ENCODE data around the gene SPRN.
"Not testable (repeated sequence)": the region's sequence is repeated elsewhere in the genome, so short reads cannot be mapped to it uniquely, and the experiment has no call there.

The SPRN gene

GRCh38 chr10:133405272-133405671, 19.2 kb downstream of the SPRN start:
- no peak for DNase-seq

- DNase-seq, result no peak
Measured at GRCh38 chr10:133403784-133404183, 20.6 kb downstream of the SPRN start.

- no peak for DNase-seq
Measured at GRCh38 chr10:133403359-133403758, 21.1 kb downstream of the SPRN start.

GRCh38 chr10:133401981-133402725, 22.3 kb downstream of the SPRN start:
- no peak for DNase-seq

GRCh38 chr10:133401500-133401899, 22.9 kb downstream of the SPRN start:
- no peak for DNase-seq

GRCh38 chr10:133400624-133401424, 23.6 kb downstream of the SPRN start:
- DNase-seq, result peak in 1 of 5 experiments; percentile 40

- no peak for DNase-seq
Measured at GRCh38 chr10:133399123-133399601, 25.3 kb downstream of the SPRN start.

DNA sequence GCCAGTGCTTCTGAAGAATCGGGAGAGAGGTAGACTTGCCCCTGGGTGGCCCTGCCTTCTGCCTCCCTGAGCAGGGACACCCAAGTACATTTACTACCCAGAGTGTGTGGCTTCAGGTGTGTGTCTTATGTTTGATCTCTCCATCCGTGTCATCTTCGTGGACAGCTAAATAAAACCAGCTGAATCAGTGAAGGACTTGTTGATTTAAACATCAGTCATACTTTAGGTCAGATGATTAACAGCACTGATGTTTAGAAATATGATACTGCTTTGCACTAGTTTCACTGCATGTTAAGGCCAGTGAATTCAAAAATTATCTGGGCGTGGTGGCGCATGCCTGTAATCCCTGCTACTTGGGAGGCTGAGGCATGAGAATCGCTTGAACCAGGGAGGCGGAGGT, 26.5 kb downstream of the SPRN start:
- DNase-seq, result no peak

DNA sequence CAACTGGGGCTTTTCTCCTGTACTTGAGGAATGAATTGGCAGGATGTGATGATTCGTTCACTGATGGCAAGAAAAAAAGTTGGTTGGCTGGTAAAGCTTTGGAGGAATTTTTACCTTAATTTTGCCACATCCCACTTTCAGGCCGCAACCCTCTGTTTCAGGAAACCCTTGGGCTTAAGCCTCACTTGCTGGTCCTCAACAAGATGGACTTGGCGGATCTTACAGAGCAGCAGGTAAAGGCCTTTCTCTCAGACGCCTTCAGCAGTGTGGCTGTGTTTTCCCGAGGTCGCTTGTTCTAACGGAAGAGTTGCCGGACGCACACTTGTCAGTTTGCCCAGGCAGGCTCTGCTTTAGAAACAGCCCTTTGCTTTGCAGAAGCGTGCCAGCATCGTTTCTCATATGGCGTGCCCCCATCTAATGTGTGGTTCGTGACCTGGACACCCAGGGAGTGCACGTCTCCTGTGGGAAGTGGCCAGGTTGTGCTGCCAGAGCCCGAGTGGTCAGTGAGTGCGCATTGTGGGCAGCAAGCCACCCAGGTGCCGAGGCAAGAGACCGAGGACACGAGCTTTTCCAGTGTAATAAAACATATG, 28.3 kb downstream of the SPRN start:
- DNase-seq, result no peak

GRCh38 chr10:133394801-133395221, 29.6 kb downstream of the SPRN start:
- DNase-seq, result no peak

DNA sequence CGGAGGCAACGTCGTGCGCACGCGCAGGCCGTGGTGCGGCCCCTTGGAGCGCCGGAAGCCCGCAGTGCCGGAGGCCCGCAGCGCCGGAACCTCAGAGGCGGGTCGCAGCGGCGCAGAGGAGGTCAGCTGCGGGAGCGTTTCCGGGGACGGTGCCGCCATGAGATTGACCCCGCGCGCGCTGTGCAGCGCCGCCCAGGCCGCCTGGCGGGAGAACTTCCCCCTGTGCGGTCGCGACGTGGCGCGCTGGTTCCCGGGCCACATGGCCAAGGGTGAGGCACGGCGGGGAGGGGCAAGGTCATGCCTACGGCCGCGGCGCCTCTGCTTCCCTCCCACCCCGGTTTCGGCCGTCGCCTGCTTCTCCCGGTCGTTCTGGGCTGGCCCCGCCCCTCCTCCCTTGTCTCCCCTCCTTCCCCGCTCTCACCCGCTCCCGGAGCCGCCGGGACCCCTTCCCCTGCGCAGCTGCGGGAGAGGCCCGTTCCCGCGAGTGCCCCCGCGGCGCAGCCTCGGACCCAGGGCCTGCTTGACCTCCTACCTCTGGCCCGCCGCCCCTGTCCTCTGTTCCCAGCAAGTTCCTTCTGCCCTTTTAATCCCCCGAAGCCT, 30.3 kb downstream of the SPRN start, which contains the start of gene MTG1:
Gene MTG1 (plus strand): TSS at position 94 of the 600 bp plus-strand sequence. CDS start 64 bp downstream, at position 158.
- DNase-seq, result peak; percentile 87 to 92 (median 91)

- no peak for DNase-seq
Measured at GRCh38 chr10:133393401-133394063, 30.9 kb downstream of the SPRN start.

GRCh38 chr10:133391761-133392518, 32.5 kb downstream of the SPRN start:
- no peak for DNase-seq

- no peak for DNase-seq
Measured at GRCh38 chr10:133391249-133391635, 33.2 kb downstream of the SPRN start.

DNA sequence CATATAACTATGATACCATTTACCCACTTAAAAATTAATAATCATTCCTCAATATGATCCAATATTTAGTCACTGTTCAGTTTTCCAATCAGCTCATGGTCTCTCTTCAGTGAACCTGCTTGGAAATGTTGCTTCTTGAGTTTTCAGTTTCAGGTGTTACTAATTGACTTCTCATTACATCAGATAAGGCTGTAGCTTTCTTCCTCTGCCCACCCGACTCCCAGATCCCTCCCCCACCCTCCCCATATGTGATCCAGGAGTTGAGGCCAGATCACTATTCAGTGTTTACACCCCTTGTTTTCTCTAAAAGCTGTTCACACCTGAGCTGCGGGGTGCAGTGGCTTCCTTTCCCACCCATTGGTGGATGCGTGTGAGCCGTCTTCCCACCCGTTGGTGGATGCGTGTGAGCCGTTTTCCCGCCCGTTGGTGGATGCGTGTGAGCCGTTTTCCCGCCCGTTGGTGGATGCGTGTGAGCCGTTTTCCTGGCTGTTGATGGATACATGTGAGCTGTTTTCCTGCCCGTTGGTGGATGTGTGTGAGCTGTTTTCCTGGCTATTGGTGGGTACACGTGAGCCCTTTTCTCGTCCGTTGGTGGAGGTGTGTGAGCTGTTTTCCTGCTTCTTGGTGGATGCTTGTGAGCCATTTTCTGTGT, 33.7 kb downstream of the SPRN start:
- no peak for DNase-seq

- peak in 3 of 5 experiments; percentile 15 to 89 (median 49) for DNase-seq
Measured at GRCh38 chr10:133388973-133389818, 35.2 kb downstream of the SPRN start.

DNA sequence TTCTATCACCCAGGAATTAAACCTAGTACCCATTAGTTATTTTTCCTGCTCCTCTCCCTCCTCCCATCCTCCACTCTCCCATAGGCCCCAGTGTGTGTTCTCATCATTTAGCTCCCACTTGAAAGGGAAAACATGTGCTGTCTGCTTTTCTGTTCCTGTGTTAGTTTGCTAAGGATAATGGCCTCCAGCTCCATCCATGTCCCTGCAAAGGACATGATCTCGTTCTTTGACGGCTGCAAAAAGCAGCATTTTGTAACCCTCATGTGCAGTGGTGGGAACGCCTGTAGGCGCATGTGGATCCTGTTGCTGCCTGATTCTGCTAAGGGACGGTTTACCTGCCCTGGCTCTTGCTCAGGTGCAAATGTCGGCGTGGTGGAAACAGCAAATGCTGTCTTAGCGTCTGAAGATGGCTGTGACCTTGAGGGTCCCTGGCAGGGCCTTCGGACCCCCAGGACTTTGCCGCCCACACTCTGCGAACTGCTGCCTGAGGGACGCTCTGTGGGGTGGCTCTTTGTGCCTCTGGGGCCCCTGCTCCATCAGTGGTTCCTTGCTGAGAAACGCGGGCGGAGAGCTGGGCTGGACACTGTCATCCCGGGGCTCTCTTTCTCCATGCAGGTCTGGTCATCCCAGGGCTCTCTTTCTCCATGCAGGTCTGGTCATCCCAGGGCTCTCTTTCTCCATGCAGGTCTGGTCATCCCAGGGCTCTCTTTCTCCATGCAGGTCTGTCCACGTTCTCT, 36.0 kb downstream of the SPRN start:
- DNase-seq, result peak in 1 of 5 experiments; percentile 25

- DNase-seq, result not testable (repeated sequence)
Measured at GRCh38 chr10:133386951-133387350, 37.5 kb downstream of the SPRN start.

DNA sequence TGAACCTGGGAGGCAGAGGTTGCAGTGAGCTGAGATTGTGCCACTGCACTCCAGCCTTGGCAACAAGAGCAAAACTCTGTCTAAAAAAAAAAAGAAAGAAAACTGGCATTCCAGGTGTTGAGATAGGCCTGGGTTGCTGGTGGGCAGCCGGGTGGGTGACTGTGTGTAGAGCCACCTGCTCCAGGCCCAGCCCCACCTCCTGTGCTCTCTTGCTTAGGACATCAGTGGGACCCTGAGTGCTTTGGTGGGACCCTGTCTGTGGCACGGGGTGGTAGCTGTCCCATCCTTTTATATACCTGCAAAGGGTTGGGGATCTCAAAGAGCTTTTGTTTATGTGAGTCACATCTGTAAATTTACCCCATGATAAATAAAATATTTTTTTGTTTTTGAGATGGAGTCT, 39.2 kb downstream of the SPRN start:
- DNase-seq, result no peak

Data from T-helper 2 cell (primary cell).